Retinal pigment epithelial cell (primary cell): ENCODE results near the gene PRKG1.

Experiments
- DNase-seq: peaks from one replicate; pipeline ENCODE4 v3.0.0-alpha.2; 2010; ENCODE audit warnings: low read depth
- H3K4me3 ChIP-seq: 2 replicates; pipeline ENCODE4 v1.5.1; 2011; ENCODE audit warnings: mild to moderate bottlenecking, low read length, control low read depth, moderate library complexity
- CTCF ChIP-seq: conservative IDR thresholded peaks from 2 replicates; pipeline ENCODE4 v1.5.1; 2011; ENCODE audit warnings: low read depth, low read length, control low read depth, inconsistent platforms

PRKG1 gene

DNA sequence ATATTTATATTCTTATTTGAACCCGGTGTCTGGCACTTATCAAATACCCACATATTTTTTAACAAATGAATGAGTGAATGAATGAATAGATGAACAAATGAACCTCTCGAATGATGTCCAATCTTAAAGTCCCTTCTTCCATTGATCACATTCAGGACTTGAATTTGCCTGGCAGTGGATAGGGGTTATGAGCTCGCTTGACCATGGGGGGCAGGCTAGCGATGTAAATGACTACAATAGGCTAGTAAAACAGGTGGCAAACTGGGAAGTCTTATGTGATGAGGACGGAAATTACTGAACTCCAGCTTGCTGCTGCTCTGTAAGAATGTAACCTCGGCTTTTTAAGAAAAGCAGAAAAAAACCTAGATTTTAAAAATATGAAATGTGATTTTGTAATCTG, 992.1 kb downstream of the PRKG1 start:
- no peak overlapping the region for H3K4me3 ChIP-seq
- no peak for DNase-seq
- no peak for TF ChIP-seq CTCF

DNA sequence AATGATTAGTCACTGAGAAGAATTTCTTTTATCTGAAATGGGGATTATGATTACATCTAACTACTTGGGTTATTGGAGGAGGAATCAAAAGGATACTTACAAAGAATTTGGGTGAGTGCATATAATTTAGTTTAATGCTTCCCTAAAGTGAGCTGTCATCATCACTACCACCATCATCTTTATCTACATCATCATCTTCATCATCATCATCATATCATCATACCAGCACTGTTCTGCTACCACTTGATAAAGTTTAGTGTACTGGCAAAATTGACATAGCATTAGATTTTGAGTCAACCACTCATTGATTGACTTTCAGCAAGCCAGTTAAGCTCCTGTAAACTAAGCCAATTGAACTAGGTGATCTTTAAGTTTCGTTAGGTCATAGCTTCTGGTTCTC, 994.2 kb downstream of the PRKG1 start:
- H3K4me3 ChIP-seq, result no peak overlapping the region
- DNase-seq, result no peak
- TF ChIP-seq CTCF, result no peak

- no peak for DNase-seq
- H3K4me3 ChIP-seq, result no peak overlapping the region
- TF ChIP-seq CTCF, result no peak
Measured at GRCh38 chr10:52071814-52072213, 997.5 kb downstream of the PRKG1 start.

DNA sequence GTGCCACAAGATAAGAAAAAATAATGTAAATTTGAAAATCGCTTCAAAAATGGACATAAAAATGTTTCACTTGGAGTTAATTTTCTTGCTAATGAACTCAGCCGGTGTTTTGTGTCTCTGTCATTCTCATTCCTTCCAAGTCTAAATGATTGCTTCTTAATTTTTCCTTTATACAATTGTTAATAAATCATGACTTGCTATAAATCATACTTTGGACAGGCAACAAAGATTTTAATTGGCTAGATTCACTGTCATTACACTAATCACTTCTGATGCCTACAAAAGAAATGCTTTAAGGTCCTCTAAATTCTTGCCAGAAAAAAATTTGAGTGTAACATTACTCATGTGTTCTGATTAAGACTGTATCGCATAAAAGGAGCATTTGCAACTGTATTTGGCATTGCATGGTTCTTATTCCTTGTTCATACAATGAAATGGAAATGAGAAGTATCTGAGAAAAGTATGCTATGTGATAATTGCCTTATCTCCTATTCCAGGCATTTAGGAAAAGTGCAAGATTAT, 1000.3 kb downstream of the PRKG1 start:
- TF ChIP-seq CTCF, result no peak
- H3K4me3 ChIP-seq, result no peak overlapping the region
- peak; percentile 37 for DNase-seq

GRCh38 chr10:52077814-52078213, 1003.5 kb downstream of the PRKG1 start:
- TF ChIP-seq CTCF, result no peak
- DNase-seq, result no peak
- H3K4me3 ChIP-seq, result no peak overlapping the region

- DNase-seq, result no peak
- no peak for TF ChIP-seq CTCF
- H3K4me3 ChIP-seq, result no peak overlapping the region
Measured at GRCh38 chr10:52078397-52078937, 1004.2 kb downstream of the PRKG1 start.

- DNase-seq, result no peak
- no peak overlapping the region for H3K4me3 ChIP-seq
- TF ChIP-seq CTCF, result no peak
Measured at GRCh38 chr10:52082307-52082706, 1008.0 kb downstream of the PRKG1 start.
